H1 (cell line): ENCODE results near the gene OR8B4.

Source experiments
- EZH2 ChIP-seq: fragments of 200-600 bp; sonication (generic); IDR thresholded peaks from 2 replicates; pipeline ENCODE4 v1.7.1; 2012; ENCODE audit warnings: low read depth, mild to moderate bottlenecking, moderate library complexity, low read length, inconsistent platforms; ENCODE audit not compliant: severe bottlenecking
- JUN ChIP-seq: IDR thresholded peaks from 2 replicates; pipeline ENCODE4 v1.6.1; 2011; ENCODE audit warnings: low read depth, mild to moderate bottlenecking, improper control_type of control experiment, low read length
- NANOG ChIP-seq: IDR thresholded peaks from 2 replicates; pipeline ENCODE4 v1.6.1; 2011; ENCODE audit warnings: low read length, low read depth, mild to moderate bottlenecking, inconsistent platforms; ENCODE audit not compliant: insufficient read depth, poor library complexity, severe bottlenecking
- POLR2A ChIP-seq, 2 experiments: IDR thresholded peaks; 1 replicate in 1 of 2; 2 replicates in 1 of 2; pipeline ENCODE4 v1.6.1; 2011; ENCODE audit warnings: low read depth in 2 of 2, low read length in 2 of 2, mild to moderate bottlenecking in 2 of 2; ENCODE audit errors: control extremely low read depth in 1 of 2
- POU5F1 ChIP-seq: IDR thresholded peaks from 2 replicates; pipeline ENCODE4 v1.6.1; 2011; ENCODE audit warnings: low read depth, mild to moderate bottlenecking, low read length, moderate library complexity
- SIRT6 ChIP-seq: IDR thresholded peaks from one replicate; pipeline ENCODE4 v1.7.1; 2012; ENCODE audit warnings: low read length, inconsistent platforms
- USF2 ChIP-seq: IDR thresholded peaks from 2 replicates; pipeline ENCODE4 v1.6.1; 2011; ENCODE audit warnings: low read length, improper control_type of control experiment
- TF ChIP-seq, protein P1 (sequence below), 3 experiments: IDR thresholded peaks; 1 replicate in 2 of 3; 2 replicates in 1 of 3; pipeline versions ENCODE4 v1.5.1 to v1.6.1; 2011; ENCODE audit warnings: low read length in 3 of 3, mild to moderate bottlenecking in 3 of 3, inconsistent platforms in 2 of 3, low read depth in 1 of 3, moderate library complexity in 1 of 3; ENCODE audit not compliant: insufficient read depth in 1 of 3; ENCODE audit errors: control extremely low read depth in 1 of 3

DNA sequence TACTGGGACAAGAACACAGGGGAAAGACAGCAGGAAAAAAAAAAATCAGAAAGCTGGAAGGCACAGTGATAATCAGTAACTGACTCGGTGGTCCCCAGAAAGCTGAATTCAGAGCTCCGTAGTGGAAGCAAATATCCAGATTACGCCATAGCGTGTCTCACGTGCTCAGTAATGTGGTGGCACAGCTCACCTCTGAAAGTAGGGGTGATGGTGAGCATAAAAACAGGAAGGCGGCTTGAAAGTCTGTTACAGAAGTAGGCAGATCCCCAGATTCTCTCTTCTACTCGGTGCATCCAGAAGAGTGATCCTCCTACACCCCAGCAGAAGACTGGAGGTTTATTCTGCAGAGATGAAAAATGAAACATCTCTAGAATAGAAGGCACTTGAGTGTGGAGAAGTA, 14.8 kb downstream of the OR8B4 start:
- TF ChIP-seq NANOG (no peak), JUN (no peak), POLR2A (IDR thresholded peaks at IDR 0.05; ENCODE audit: control extremely low read depth in 1 of 2, low read depth in 2 of 2, low read length in 2 of 2) (no peak), SIRT6 (no peak), POU5F1 (no peak), EZH2 (no peak), USF2 (no peak)
- TF ChIP-seq, protein P1, sequence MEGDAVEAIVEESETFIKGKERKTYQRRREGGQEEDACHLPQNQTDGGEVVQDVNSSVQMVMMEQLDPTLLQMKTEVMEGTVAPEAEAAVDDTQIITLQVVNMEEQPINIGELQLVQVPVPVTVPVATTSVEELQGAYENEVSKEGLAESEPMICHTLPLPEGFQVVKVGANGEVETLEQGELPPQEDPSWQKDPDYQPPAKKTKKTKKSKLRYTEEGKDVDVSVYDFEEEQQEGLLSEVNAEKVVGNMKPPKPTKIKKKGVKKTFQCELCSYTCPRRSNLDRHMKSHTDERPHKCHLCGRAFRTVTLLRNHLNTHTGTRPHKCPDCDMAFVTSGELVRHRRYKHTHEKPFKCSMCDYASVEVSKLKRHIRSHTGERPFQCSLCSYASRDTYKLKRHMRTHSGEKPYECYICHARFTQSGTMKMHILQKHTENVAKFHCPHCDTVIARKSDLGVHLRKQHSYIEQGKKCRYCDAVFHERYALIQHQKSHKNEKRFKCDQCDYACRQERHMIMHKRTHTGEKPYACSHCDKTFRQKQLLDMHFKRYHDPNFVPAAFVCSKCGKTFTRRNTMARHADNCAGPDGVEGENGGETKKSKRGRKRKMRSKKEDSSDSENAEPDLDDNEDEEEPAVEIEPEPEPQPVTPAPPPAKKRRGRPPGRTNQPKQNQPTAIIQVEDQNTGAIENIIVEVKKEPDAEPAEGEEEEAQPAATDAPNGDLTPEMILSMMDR (IDR thresholded peaks at IDR 0.05; ENCODE audit: control extremely low read depth in 1 of 3, insufficient read depth in 1 of 3, low read depth in 1 of 3, low read length in 3 of 3): no peak
